ENCODE data around the gene CDH8. TPM values are rescaled to one million over a fixed set of nuclear protein-coding genes. Genes with fewer than 3 reads are reported as not detected.

CDH8 gene
- total RNA-seq, 4 donors from 2014 or later, result 1.5 TPM; not detected in 3

DNA sequence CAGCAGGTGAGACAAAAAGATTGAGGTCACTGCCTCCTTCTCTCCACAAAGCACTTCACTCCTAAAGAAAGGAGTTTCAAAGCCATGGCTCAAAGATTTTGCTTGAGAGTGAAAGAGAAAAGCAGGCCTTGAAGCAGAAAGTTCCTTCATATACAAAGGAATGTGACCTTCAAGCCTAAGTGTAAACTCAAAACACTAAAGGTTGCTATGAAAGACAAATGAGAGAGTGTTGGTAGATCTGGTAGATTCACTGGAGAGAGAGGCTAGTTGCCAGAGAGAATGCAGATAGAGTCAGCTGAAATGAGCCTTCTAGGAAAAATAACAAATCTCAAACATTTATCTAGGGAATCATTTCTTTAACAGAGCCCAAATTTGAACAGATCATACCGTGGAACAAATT lies 305.2 kb downstream of the CDH8 start:
- no peaks in the 10 kb centered on the region for H3K4me1 ChIP-seq
- intact Hi-C loops (cut with DNase I; ENCODE audit: low total_unique reads), result no loop called here
- in situ Hi-C loops (cut with MboI; ENCODE audit: low pct_ligation_motif_present in 1 of 4, low pct_unique_long_range_greater_than_20kb in 1 of 4, low sequenced_read_pairs in 3 of 4), result no loop called here
- H3K27ac ChIP-seq, result no peak overlapping the region
- WGBS, 2 donors (ENCODE audit: low coverage in 1 of 2), result 54 to 64% methylated on average over 1 of the region's 1 CpG
- peaks cover 0 to 8% of the 10 kb centered on the region in 2 donors for H3K9me3 ChIP-seq
- H3K36me3 ChIP-seq, result no peaks in the 10 kb centered on the region
- H3K27me3 ChIP-seq, result no peaks in the 10 kb centered on the region
- DNase-seq, result no peak
- no peak for TF ChIP-seq EP300 (IDR thresholded peaks at IDR 0.05; ENCODE audit: low read depth)
- TF ChIP-seq POLR2A (IDR thresholded peaks at IDR 0.05), result no peak
- no peak for TF ChIP-seq POLR2AphosphoS5 (IDR thresholded peaks at IDR 0.05)
- TF ChIP-seq CTCF (IDR thresholded peaks at IDR 0.05), result no peak
- H3K4me3 ChIP-seq, result no peak overlapping the region

DNA sequence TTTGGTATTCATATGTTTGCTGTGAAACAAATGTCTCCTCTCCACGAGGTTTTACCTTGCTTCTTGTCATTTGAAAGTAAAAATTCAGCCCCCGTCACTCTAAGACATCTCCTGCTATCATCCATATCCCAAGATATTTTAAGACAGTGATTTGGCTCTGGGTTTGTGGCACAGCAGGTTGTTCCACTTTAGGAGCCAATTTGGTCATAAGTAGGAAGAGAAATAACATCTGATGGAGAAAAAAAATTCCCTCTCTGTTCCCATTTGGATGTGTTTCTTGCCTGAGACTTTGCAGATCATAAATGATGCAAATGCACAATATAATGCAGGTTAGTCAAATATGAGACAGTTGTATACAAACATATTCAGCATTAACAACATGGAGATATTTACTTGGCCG lies 309.5 kb downstream of the CDH8 start:
- no peak for TF ChIP-seq CTCF (IDR thresholded peaks at IDR 0.05)
- TF ChIP-seq POLR2AphosphoS5 (IDR thresholded peaks at IDR 0.05), result no peak
- TF ChIP-seq EP300 (IDR thresholded peaks at IDR 0.05; ENCODE audit: low read depth), result no peak
- TF ChIP-seq POLR2A (IDR thresholded peaks at IDR 0.05), result no peak
- DNase-seq, result no peak
- Histone ChIP-seq H3K27me3 (no peaks in the 10 kb centered on the region), H3K9me3 (peaks cover 0 to 8% of the 10 kb centered on the region in 2 donors), H3K27ac (no peak overlapping the region), H3K4me3 (no peak overlapping the region), H3K4me1 (no peaks in the 10 kb centered on the region), H3K36me3 (no peaks in the 10 kb centered on the region)
- WGBS, 2 donors (ENCODE audit: low coverage in 1 of 2), result 59 to 62% methylated on average over 3 of the region's 3 CpGs
- in situ Hi-C loops (cut with MboI; ENCODE audit: low pct_ligation_motif_present in 1 of 4, low pct_unique_long_range_greater_than_20kb in 1 of 4, low sequenced_read_pairs in 3 of 4), result no loop called here
- intact Hi-C loops (cut with DNase I; ENCODE audit: low total_unique reads), result no loop called here

DNA sequence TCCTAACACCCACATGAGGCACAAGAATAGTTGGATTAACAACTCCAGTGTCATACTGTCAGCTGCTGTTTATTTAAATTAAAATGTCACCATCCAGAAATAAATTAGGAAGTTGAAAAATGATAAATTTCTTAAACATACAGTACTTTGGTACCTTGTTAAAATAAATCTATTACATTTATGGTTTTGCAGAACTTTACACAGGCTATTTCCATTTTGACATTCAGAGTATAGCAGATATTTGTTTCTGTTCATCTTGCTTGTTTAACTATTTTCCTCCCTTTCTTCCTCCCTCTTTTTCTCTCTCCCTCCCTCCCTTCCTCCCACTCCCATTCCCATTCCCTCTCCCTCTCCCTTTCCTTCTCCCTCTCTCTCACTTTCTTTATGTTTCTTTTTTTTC lies 310.1 kb downstream of the CDH8 start:
- H3K36me3 ChIP-seq, result no peaks in the 10 kb centered on the region
- no peak overlapping the region for H3K27ac ChIP-seq
- TF ChIP-seq POLR2AphosphoS5 (IDR thresholded peaks at IDR 0.05), result no peak
- TF ChIP-seq POLR2A (IDR thresholded peaks at IDR 0.05), result no peak
- no peak for TF ChIP-seq EP300 (IDR thresholded peaks at IDR 0.05; ENCODE audit: low read depth)
- TF ChIP-seq CTCF (IDR thresholded peaks at IDR 0.05), result no peak
- no peaks in the 10 kb centered on the region for H3K27me3 ChIP-seq
- intact Hi-C loops (cut with DNase I; ENCODE audit: low total_unique reads) (no loop called here), in situ Hi-C loops (cut with MboI; ENCODE audit: low pct_ligation_motif_present in 1 of 4, low pct_unique_long_range_greater_than_20kb in 1 of 4, low sequenced_read_pairs in 3 of 4) (no loop called here)
- H3K4me1 ChIP-seq, result no peaks in the 10 kb centered on the region
- no peak for DNase-seq
- no peak overlapping the region for H3K4me3 ChIP-seq
- peaks cover 0 to 8% of the 10 kb centered on the region in 2 donors for H3K9me3 ChIP-seq

GRCh38 chr16:61721544-61721943 lies 314.7 kb downstream of the CDH8 start:
- Histone ChIP-seq H3K4me3 (no peak overlapping the region), H3K4me1 (no peaks in the 10 kb centered on the region), H3K27me3 (no peaks in the 10 kb centered on the region), H3K36me3 (no peaks in the 10 kb centered on the region), H3K27ac (no peak overlapping the region), H3K9me3 (no peaks in the 10 kb centered on the region)
- in situ Hi-C loops (cut with MboI; ENCODE audit: low pct_ligation_motif_present in 1 of 4, low pct_unique_long_range_greater_than_20kb in 1 of 4, low sequenced_read_pairs in 3 of 4) (no loop called here), intact Hi-C loops (cut with DNase I; ENCODE audit: low total_unique reads) (no loop called here)
- no peak for DNase-seq
- WGBS, 2 donors (ENCODE audit: low coverage in 1 of 2), result 44 to 67% methylated on average over 3 of the region's 3 CpGs
- no peak for TF ChIP-seq POLR2A (IDR thresholded peaks at IDR 0.05)
- TF ChIP-seq CTCF (IDR thresholded peaks at IDR 0.05), result no peak
- TF ChIP-seq EP300 (IDR thresholded peaks at IDR 0.05; ENCODE audit: low read depth), result no peak
- no peak for TF ChIP-seq POLR2AphosphoS5 (IDR thresholded peaks at IDR 0.05)
